Airway epithelial cell (primary cell): ENCODE data around the gene PRAMEF33. TPM values are rescaled to one million over a fixed set of nuclear protein-coding genes. Genes with fewer than 3 reads are reported as not detected.

Experiments used
- total RNA-seq: library from RNA; depleted of rRNA; stranded (reverse); fragments of >200 nt; gene quantifications from 2 replicates; pipeline ENCODE4 v1.2.3, GENCODE V29; 2015

The PRAMEF33 gene
- total RNA-seq: not detected in 2 replicates

DNA sequence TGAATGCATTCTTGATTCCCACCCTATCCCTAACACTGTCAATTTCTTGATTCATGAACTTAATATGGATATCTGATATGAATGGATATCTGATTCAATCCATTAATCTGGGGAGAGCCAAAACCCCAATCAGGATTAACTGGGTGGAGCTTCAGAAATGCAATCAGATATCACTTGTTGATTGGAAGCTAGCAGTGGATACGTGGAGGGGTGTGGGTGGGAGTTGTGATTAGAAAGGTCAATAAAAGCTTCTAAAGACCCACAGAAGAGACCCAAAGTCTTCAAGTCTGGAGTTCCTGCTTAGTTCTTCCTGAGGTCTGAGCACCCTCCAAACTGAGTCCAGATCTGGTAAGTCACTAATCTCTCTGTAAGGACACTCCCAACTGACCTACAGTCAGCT is at the start of gene PRAMEF33:
TSS of gene PRAMEF33 (plus strand) at position 301 of the 400 bp plus-strand sequence. CDS start 2,416 bp downstream, outside the sequence.

DNA sequence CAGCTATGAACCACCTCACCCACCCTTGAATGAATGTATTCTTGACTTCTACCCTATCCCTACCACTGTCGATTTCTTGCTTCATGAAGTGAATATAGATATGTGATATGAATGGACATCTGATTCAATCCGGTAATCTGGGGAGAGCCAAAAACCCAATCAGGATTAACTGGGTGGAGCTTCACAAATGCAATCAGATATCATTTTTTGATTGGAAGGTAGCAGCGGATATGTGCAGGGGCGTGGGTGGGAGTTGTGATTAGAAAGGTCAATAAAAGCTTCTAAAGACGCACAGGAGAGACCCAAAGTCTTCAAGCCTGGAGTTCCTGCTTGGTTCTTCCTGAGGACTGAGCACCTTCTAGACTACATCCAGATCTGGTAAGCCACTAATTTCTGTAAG is 49.4 kb upstream of the PRAMEF33 start, which contains the start of gene PRAMEF5:
TSS of gene PRAMEF5 (plus strand) at position 301 of the 400 bp plus-strand sequence. CDS start 5,071 bp downstream, outside the sequence.

DNA sequence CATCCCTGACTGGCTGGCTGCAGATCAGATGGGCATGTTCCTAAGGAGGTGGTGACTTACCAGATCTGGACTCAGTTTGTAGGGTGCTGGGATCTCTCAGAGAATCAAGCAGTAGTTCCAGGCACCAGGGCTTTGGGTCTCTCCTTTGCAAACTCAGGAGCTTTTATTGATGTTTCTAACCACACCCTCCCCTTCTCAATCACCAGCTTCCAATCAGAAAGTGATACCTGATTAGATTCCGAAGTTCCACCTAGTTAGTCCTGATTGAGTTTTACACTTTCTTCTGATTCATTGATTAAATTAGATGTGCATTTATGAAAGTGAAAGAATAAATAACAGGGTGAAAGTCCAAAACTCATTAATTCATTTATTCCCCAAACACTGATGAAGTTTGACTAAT is 18.3 kb upstream of the PRAMEF33 start, which contains the start of gene PRAMEF8:
TSS of gene PRAMEF8 (minus strand) at position 101 of the 400 bp plus-strand sequence. CDS start 1,046 bp downstream, outside the sequence.

GRCh38 chr1:13315281-13315680 is 11.9 kb downstream of the PRAMEF33 start, which contains the start of gene PRAMEF15:
PRAMEF15 (plus strand) TSS chr1:13315581; CDS start chr1:13318408, 2,827 bp downstream.

GRCh38 chr1:13347034-13347433 is 43.7 kb downstream of the PRAMEF33 start, which contains the start of gene PRAMEF14:
PRAMEF14 (minus strand) TSS chr1:13347134; CDS start chr1:13345314, 1,820 bp downstream.

Other genes with a start within 250 kb of the PRAMEF33 start
- not detected in 2 replicates for gene PRAMEF27, start 247.0 kb upstream of the PRAMEF33 start, total RNA-seq
- not detected in 2 replicates for gene HNRNPCL3, start 242.8 kb upstream of the PRAMEF33 start, total RNA-seq
- not detected in 2 replicates for gene PRAMEF25, start 232.8 kb upstream of the PRAMEF33 start, total RNA-seq
- not detected in 2 replicates for gene HNRNPCL2, start 186.7 kb upstream of the PRAMEF33 start, total RNA-seq
- not detected in 2 replicates for gene PRAMEF26, start 147.5 kb upstream of the PRAMEF33 start, total RNA-seq
- not detected in 2 replicates for gene HNRNPCL4, start 137.9 kb upstream of the PRAMEF33 start, total RNA-seq
- gene PRAMEF9, start 131.7 kb upstream of the PRAMEF33 start, total RNA-seq: not detected in 2 replicates
- gene PRAMEF13, start 102.1 kb upstream of the PRAMEF33 start, total RNA-seq: not detected in 2 replicates
- gene PRAMEF18, start 77.4 kb upstream of the PRAMEF33 start, total RNA-seq: not detected in 2 replicates
- gene PRAMEF5, start 49.3 kb upstream of the PRAMEF33 start, total RNA-seq: not detected in 2 replicates
- not detected in 2 replicates for gene PRAMEF8, start 18.4 kb upstream of the PRAMEF33 start, total RNA-seq
- not detected in 2 replicates for gene PRAMEF15, start 12.0 kb downstream of the PRAMEF33 start, total RNA-seq
- not detected in 2 replicates for gene PRAMEF14, start 43.6 kb downstream of the PRAMEF33 start, total RNA-seq
- not detected in 2 replicates for gene PRAMEF19, start 68.4 kb downstream of the PRAMEF33 start, total RNA-seq
- not detected in 2 replicates for gene PRAMEF17, start 86.1 kb downstream of the PRAMEF33 start, total RNA-seq
- gene PRAMEF20, start 106.9 kb downstream of the PRAMEF33 start, total RNA-seq: not detected in 2 replicates
- gene LRRC38, start 210.5 kb downstream of the PRAMEF33 start, total RNA-seq: not detected in 2 replicates